GM21390 (cell line): ENCODE results near the gene SYNDIG1.

Experiments
- ATAC-seq: cut with Tn5 transposase; IDR thresholded peaks from one replicate; pipeline ENCODE4 v1.9.1; 2021; ENCODE audit not compliant: unreplicated experiment

Gene SYNDIG1

DNA sequence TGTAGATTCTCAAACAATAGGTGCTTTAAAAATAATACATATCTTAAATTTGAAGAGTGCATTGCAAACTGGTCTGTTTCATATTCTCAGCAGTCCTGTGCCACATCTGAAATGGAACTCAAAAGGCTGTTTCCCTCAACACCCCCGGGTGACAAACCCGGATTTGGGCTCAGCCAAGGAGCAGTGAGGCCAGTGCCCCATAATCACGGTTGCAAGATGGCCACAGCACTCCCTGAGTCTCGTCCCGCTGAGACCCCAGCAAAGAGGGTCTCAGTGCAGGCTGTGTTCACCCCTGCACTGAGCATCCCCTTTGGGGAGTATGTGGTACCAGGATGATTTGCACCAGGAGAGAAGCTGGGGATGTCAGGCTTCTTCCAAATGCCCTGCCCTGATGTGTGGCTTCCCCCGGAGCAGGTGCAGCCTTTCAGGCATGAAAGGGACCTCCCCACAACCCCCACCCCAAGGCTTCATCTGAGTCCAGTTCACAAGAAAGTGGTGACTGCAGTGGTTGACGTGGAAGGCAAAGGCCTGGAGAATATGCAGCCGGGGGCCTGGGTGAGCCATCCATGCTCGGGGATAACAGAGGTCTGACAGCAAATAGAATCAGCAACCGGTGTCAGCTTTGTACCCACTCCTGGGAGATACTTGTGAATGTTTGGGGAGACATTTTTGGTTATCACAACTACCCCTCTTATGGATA lies 202.9 kb downstream of the SYNDIG1 start:
- ATAC-seq, result no peak

DNA sequence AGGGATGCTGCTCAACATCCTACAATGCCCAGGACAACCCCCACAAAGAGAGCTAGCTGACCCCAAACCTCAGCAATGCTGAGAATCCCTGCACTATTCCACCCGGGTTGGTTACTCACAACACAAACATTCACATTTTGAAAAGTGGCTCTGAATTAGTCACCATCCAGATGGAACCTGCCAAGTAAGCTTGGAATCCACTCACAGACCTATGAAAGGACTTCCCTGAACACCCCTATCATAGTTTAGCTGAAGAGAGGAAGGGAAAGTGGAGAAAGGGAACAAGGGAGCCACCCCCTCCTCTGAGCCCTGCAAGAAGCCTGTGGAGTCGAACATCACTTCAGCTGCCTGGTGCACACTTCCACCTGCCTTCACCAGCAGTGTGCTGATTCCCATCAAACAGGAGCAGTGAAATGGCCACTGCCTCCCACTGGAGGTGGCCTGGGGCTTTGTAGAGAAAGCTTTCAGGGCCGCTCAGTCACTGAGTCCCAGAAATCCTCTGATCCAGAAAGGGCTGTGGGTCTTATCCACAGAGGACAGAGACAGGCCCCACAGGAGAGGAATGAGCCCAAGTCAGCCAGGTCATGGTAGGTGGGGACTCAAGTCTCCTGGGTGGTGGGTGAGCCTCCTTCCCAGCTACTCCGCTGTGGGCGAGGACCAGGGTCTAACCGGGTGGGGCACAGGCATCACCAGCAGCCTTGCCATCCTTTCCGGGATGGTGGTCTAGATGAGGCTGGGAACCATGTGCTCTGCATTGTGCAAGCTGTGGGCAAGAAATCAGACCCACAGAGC lies 203.7 kb downstream of the SYNDIG1 start:
- no peak for ATAC-seq

DNA sequence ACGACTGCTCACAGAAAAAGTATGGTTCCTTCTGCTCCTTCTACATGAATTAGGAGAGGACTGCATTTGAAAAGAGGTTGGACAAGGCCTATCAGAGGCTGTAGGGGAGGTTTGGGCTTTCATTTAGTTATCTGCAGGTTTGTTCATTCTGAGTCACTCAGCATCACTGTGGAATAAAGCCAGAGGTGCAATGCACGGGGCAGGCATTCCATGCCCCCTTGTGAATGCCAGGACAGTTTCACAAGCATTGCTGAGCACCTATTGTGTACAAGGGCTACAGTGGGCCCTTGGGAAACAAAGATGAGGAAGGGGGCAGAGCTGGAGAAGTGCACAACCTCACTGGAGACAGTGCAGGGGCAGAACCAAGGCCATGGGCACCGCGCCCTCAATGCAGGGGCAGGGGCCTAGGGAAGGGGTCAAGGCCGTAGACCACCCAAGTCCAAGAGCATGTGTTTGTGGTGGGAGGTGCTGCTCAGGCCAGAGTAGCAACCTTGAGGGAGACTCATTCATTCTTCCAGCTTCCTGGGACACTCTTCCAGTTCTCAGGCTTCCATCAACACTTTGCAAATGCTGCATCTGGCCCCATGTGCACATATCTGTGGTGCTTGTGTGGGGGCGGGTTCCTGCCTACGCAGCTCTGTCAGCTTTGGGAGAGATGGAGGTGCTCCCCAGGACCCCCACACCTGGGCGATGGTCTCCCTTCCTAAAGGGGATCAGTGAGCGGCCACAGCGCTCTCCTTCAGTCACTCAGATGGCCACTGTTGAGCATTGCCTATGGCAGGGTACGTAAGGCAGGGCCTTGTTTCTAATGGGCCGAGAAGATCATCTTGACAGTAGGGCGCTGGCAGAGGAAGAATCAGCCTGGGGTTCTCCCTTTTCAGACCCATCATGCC lies 204.5 kb downstream of the SYNDIG1 start:
- no peak for ATAC-seq

DNA sequence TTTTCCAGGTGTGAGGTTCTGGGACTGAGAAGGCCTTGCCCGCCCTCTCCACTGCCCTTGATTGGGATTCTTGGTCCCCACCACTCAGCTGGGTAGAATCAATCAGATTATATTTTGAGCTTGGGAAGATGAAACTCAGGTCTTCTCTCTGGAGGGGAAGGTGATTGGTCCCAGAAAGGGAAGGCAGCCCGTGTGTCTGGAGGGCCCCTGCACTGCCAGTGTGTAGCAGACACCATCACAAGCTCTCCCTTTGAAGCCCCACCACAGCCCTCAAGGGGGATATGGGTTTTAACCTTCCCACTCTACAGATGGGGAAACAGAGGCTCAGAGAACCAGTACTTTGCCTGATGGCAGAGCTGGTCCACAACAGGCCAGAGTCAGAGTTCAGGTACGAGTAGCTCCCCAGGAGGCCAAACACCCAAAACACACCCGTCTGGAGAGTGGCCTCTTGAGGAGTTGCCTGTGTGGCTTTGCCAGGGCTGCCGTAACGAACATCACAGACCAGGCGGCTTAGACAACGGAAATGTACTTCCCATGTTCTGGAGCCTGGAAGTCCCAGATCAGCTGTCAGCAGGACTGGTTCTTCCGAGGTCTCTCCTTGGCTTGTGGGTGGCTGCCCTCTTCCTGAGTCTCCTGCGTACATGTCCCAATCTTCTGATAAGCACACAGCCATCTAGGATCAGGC lies 205.6 kb downstream of the SYNDIG1 start:
- ATAC-seq, result no peak

DNA sequence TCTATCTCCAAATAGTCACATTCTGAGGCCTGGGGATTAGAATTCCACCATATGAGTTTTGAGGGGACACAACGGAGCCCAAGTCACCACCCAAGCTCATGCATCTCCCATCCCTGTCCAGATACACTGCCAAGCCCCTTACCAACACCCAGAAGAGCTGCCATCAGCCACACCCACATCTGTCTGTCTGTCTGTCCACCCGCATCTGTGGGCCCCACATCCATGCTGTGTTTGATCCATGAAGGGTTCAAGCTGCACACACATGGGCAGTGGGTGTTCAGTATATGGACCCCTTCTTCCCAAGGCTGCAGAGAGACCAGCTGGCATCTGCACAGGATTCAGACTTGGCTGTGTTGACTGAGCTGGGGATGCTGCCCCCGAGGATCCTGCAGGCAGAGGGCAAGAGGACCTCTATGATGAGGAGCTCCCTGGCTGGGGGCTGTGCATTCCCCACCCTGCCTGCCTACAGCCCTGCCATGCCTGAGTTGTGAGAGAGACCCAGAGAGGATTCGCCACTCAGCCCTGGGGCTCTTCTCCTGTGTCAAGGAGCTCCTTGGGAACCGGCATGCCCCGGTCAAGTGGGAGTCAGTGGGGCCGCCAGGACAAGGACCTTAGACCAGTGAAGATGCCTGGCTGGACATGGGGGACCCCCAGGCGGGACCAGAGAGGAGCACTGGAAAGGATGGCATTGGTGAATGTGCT lies 206.4 kb downstream of the SYNDIG1 start:
- no peak for ATAC-seq

DNA sequence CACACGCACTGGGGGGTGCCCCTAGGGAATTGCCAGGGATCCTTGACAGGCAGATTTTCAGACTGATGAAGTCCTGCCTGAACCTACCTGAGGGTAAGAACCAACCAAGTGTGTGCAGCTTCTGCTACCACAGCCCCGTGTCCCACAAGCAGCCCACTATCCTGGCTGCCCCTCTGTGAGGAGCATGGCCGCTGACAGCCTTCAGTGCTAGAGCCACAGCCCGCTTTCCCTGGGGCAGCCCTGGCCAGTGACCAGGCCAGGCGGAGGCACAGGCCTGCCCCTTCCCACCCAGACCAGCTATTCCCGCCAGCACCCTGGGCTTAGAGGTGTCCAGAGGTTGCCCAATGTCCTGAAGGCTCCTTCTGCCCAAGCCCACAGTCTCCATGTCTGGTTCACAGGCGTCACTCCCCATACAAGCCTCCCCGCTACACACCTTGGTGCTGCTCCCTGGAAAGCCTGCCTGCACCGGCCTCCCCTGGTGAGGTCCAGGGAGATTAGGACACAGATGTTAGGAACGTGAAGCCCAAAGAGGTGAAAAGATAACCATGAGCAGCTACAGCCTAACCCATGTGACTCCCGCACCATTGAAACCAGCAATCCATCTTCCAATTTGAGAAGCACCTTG lies 207.0 kb downstream of the SYNDIG1 start:
- ATAC-seq, result no peak

DNA sequence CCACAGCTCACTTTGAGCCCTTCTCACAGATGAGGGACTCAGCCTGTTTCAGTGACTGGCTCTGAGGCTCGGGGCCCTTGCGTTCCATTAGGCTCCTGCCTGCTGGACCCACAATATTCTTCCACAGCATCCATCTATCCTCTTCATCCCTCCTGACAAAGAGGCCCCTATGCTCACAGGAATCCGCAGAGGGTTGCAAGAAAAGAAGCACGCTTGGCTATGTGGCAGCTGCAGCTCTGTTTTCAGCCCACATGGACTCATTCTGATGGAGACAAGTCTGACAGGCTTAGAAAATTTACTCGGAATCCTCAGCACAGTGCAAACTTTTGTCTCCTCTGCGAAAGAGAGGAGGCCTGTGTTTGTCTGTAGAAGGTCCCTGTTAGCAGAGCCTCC lies 207.5 kb downstream of the SYNDIG1 start:
- ATAC-seq, result no peak

DNA sequence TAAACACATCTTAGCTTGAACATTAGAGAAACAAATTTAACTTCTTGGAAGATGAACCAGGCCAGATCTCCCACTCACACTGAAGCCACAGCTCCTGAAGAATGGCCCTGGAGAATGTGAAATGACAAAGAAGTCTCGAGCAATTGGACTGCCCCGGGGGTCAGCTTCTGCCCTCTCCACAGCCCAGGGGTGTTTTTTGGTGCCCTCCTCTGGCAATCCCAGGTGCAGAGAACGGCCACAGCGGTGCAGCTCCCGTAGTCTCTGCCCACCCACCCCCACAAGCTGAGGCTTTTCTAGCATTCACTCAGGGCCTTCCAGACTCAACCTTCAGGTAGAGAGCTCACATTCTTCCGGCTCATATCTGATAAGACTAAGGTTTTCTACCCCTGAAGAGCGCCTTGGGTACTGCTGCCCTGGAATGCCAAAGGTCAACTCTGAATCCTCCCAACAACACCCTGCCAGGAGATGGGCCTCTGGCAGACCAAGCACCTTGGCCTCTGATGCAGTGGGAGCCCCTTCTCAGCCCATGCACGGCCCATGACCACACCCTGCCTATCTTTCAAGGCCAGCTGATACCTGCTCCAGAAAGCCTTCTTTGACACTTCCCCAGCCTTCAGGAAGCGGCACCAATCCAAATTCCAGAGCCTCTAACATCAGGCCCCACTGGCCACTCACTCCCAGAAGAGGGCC lies 208.3 kb downstream of the SYNDIG1 start:
- ATAC-seq, result no peak

DNA sequence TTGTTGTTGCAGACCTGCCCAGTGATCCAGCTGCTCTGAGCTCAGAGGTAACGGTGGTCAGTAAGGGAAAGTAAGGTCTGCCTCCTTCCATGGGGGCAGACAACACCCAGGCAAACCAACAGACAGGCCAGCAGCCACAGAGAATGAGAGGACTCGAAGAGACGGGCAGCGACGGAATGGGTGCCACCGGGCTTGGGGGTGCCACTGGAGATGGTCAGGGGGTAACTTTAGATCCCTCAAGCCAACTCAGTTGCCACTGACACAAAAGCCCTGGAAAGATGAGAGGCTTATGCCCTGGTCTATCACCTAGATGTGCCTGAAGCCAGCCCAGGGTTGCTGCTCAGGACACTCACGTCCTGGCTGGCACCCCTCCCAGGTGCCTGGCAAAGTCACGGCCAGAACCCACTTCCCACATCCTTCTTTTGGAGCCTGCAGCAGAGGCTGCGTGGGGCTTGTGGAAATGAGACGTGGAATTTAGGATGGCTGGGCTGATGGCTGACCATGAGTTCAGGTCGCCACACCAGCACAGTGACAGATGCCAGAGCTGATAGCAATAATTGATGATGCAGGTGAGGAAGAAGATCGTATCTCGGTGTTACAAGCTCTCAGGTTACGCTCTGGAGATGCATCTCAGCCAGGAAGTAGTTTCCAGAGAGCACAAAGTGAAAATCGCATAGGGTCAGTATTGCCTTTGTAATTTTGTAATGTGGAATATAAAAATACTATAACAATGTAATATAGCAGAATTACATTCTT lies 209.1 kb downstream of the SYNDIG1 start:
- no peak for ATAC-seq

DNA sequence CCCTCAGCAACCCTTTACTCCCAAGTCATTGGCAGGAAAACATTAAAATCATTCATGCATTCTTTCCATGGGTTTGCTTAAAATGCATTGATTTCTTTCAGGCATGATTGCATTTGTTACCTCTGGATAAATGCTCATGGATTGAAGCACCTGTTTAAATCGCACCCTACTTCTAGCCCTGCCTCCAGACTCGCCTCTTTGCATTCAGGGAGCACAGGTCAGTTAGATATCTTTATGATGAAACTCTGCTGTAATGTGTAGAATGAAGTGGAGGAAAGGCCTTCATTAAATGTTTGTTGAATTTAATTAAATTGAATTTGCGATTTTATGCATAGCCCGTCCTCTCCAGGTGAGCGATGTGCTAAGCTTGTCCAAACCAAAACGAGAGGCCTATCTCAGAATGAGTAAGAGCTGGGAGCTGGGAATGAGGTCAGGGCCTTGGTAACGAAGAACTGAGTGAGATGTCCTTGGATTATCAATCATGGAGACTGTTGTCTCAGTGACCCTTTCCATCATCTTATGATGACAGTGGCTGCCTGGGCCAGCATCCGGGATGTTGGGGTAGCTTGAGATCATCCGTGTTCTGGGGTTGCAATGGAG lies 210.1 kb downstream of the SYNDIG1 start:
- no peak for ATAC-seq

DNA sequence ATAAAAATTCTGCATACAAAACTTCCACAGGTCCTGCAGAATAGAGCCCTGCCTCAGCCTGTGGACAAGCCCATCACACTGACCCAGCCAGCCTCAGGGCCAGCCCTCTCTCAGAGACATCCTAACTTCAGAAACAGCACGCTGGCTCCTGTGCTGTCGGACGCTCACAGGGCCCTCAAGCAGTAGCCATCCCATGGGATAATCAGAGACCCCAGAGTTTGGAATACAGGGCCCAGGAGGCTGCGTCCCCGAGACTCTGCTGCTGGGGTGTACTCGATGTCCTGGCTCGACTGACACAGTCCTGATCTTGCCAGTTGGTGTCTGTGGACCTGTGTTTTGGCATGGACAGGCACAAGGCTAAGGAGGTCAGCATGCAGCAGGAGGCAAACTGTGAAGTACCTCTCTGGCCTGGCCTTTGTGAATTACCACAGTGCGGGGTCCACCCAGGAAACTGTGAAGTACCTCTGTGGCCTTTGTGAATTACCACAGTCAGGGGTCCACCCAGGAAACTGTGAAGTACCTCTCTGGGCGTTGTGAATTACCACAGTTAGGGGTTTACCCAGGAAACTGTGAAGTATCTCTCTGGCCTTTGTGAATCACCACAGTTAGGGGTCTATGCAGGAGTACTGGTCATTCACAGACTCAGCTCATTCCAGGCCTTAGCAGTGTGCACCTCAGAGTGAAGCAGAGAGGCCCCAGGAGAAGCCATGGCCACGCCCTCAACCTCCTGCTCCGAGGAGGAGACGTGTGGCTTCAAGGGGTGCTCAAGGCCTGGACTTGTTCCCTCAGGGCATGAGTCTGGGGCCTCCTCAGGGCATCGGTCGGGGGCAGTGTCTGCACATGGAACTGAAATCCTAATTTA lies 212.4 kb downstream of the SYNDIG1 start:
- no peak for ATAC-seq

DNA sequence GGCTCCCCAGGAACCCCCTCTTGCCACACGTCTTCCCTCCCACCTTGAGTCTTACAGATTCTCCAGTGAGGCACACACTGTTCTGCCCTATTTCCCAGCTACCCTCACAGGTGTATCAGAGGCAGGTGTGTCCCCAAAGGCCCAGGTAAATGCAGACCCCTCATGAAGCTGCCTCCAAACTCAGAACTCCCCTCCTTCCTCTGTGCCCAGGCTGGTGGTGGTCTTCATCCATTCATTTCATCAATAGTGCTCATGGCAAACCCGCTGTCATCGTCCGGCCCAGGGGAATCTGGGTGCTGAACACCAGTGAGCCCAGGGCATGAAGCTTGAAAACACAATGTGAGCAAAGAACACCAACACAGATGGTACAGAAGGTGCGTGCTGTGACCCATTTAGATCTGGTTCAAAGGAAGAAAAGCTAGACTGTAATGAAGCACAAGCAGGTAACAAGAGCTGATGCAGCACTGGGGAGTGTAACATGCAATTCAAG lies 213.1 kb downstream of the SYNDIG1 start:
- no peak for ATAC-seq

DNA sequence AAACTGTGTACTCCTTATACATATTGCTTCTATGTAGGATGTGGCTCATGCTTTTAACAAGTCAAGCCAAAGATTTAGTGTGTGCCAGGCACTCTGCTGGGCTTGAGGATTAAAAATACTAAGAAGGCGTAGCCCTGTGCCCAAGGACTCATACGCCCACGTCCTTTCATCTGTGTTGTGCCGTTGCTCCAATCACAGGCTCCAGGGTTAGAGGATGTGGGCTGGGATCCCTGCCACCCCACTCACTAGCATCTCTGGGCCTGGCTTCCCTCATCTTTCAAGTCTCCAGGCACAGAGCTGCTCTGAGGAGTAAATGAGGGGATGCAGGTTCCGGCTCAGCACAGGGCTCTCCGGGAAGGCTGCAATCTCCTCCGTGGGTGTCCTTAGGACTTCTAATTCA lies 214.2 kb downstream of the SYNDIG1 start:
- ATAC-seq, result no peak

DNA sequence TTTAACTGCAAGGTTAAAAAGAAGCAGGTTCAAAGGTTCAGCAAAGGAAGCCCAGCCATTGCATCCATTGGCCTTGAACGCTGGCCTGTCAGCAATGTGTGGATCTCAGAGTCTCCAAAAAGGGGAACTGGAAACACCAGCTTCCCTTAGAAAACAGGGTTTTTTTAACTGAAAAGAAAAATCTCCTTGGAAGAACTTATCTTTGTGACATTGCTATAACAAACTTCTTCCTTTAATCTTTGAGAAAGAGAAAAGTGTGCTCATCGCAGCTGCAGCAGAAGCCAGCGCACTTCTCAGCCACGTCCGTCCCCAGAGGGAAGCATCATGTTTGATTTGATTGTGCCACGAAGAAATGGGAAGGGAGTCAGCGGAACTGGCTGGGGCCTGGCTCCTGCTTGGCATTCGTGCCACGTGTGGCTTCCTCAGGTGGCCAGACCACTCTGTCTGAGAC lies 215.0 kb downstream of the SYNDIG1 start:
- ATAC-seq, result no peak

DNA sequence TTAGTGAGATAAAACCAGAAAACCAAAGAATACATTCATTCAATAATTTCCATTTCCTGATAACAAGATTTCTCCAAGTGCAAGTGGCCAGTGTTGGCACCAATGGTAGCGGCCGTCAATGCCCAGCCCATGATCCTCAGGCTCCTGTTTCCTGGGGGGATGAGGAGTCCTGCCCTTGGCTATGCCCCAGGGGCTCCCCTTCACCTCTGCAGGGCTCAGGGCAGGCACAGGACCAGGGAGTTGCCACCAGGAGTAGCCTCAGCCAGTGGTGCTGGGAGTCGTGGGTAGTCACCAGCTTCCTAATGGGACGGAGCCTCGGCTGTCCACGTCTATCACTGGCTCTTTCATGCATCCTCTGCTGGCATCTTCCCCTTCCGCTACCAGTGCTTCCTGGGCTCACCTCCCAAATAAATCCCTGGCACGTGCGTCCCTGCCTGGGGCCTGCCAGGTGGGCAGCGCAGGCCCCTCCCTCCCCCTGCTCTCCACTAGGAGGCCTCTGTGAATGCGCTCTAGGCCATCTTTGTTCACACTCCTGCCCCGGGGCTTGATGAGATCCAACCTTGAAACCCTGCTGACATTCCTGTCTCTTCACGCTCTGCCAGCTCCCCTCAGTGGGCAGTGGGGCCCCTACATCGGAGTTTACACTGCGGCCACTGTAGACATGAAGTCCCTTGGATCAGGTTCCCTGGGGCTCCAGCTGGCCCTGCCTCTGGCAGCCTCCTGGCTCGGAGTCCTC lies 215.7 kb downstream of the SYNDIG1 start:
- no peak for ATAC-seq

DNA sequence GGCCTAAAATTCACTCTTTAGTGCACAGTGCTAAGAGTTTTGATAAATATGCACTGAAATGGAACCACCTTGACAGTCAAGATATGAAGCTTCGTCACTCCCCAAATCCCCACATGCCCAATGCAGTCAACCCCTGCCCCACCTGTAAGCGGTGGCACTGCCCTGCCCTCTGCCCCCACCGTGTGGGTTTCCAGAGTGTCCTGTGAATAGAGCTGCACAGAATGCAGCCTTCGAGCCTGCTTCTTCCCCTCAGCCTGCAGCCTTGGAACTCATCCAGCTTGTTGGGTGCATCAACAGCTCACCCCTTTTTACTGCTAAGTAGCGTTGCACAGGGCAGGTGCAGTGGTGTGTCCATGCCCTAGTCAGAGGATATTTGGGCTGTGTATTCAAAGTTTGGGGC lies 216.3 kb downstream of the SYNDIG1 start:
- ATAC-seq, result no peak
